Ureter (tissue), 1 donor: ENCODE results near the gene DDX39A. TPM values are rescaled to one million over a fixed set of nuclear protein-coding genes. Genes with fewer than 3 reads are reported as not detected.

Experiments
- DNase-seq: peaks from one replicate; pipeline ENCODE4 v3.0.0-alpha.2; 2020; ENCODE audit warnings: low spot score
- total RNA-seq: library from RNA; stranded (reverse); gene quantifications from one replicate; pipeline ENCODE4 v1.2.4, GENCODE V29; 2023
- donor health status: DM: yes; HTN: yes; CAD: no.

DDX39A gene
- total RNA-seq, 1 donor from 2014 or later: 55.2 TPM

- DNase-seq: peak; percentile 59
These were observed 55.7 kb downstream of the DDX39A start for GRCh38 chr19:14363183-14364097.

- no peak for DNase-seq
These were observed 57.3 kb downstream of the DDX39A start for GRCh38 chr19:14361824-14362223.

Other genes starting within 250 kb of the DDX39A start
- gene ADGRL1, start 213.2 kb downstream of the DDX39A start, total RNA-seq: 27.9 TPM
- gene ADGRE5, start 37.9 kb downstream of the DDX39A start, total RNA-seq: 52.0 TPM
- gene PKN1, start 14.0 kb upstream of the DDX39A start, total RNA-seq: 51.7 TPM
- gene PTGER1, start 56.0 kb upstream of the DDX39A start, total RNA-seq: 3.0 TPM
- gene GIPC1, start 76.8 kb upstream of the DDX39A start, total RNA-seq: 141 TPM
- gene DNAJB1, start 99.1 kb upstream of the DDX39A start, total RNA-seq: 81.6 TPM
- 104 TPM for gene TECR, start 110.3 kb upstream of the DDX39A start, total RNA-seq
- 169 TPM for gene NDUFB7, start 152.7 kb upstream of the DDX39A start, total RNA-seq
- gene CLEC17A, start 163.7 kb upstream of the DDX39A start, total RNA-seq: 0.26 TPM